ENCODE data around the gene MMS22L. TPM values are rescaled to one million over a fixed set of nuclear protein-coding genes. Genes with fewer than 3 reads are reported as not detected.

MMS22L gene
- total and polyA plus RNA-seq, 10 of the 15 experiments (the other 5 are each of a cell fraction or from before 2014, with no cell fraction given): 5.0 to 33.9 (median 18.7) TPM

- no peaks in the 10 kb centered on the region for H3K4me1 ChIP-seq (ENCODE audit: control insufficient read depth, insufficient read depth, low read length)
- peaks cover 0 to 11% of the 10 kb centered on the region in 2 experiments; a peak in 2 of 4 replicates for H3K36me3 ChIP-seq (ENCODE audit: control insufficient read depth in 2 of 2, insufficient read depth in 2 of 2, low read length in 1 of 2)
- TF ChIP-seq BACH1 (IDR thresholded peaks at IDR 0.05; ENCODE audit: borderline replicate concordance) (no peak), CEBPZ (IDR thresholded peaks at IDR 0.05; ENCODE audit: low read depth, low read length) (no peak), NFXL1 (IDR thresholded peaks at IDR 0.05; ENCODE audit: borderline replicate concordance) (no peak), HCFC1 (IDR thresholded peaks at IDR 0.05; ENCODE audit: low read length) (no peak), E2F4 (IDR thresholded peaks at IDR 0.05; ENCODE audit: low read depth, low read length) (no peak), CBX3 (IDR thresholded peaks at IDR 0.05; ENCODE audit: borderline replicate concordance, low read depth) (no peak), SREBF2 (IDR thresholded peaks at IDR 0.05; ENCODE audit: low read length) (no peak), NRF1 (conservative IDR thresholded peaks at IDR 0.05; ENCODE audit: low read depth, low read length) (no peak), ZNF622 (IDR thresholded peaks at IDR 0.05) (no peak)
- POLR2A ChIA-PET: interaction anchor here (1.2 kb wide), 1 partner anchor 9 kb away, joined by 3 read pairs; no protein-coding TSS in a partner anchor
- no peak overlapping the region for H3K9ac ChIP-seq (ENCODE audit: control insufficient read depth, insufficient read depth, low read length)
- no peak overlapping the region for H2AFZ ChIP-seq (ENCODE audit: control insufficient read depth, low read depth, low read length)
- in situ Hi-C loops (cut with MboI): no loop called here
- no TSS peak for BruUV-seq (replicated peaks)
- intact Hi-C loops (cut with micrococcal nuclease; ENCODE audit: unreplicated experiment): no loop called here
- SMC1A ChIA-PET (ENCODE audit: uncharacterized antibody, unreplicated experiment): interaction anchor here (0.8 to 0.9 kb wide), 2 partner anchors 23 to 844 kb away, joined by 3 to 4 read pairs; no protein-coding TSS in a partner anchor
- DNase-seq (ENCODE audit: low read depth, low spot score): no peak
- H3K79me2 ChIP-seq (ENCODE audit: control insufficient read depth, insufficient read depth, low read length): no peaks in the 10 kb centered on the region
- no peak for ATAC-seq
- H3K9me3 ChIP-seq (replicated peaks; ENCODE audit: control insufficient read depth, insufficient read depth, low read length): no peaks in the 10 kb centered on the region
- H3K27ac ChIP-seq (ENCODE audit: control insufficient read depth, insufficient read depth): no peak overlapping the region
- no peak for FAIRE-seq
- RAD21 ChIA-PET (ENCODE audit: unreplicated experiment): no interaction called here
- 100% methylated on average over 1 of the region's 1 CpG for WGBS (ENCODE audit: insufficient coverage, insufficient replicate concordance, low lambda C conversion rate, missing lambda C conversion rate)
- H4K20me1 ChIP-seq (ENCODE audit: control insufficient read depth, insufficient read depth): no peaks in the 10 kb centered on the region
- CTCF ChIA-PET: interaction anchor here (1.1 kb wide), 1 partner anchor 39 kb away, joined by 3 read pairs; no protein-coding TSS in a partner anchor
- no peak overlapping the region for H3K4me3 ChIP-seq
- no peak overlapping the region for H3K4me2 ChIP-seq (ENCODE audit: control insufficient read depth, insufficient read depth)
- H3K27me3 ChIP-seq (replicated peaks in 1 of 2; ENCODE audit: control insufficient read depth in 2 of 2, insufficient read depth in 2 of 2, low read length in 1 of 2): no peaks in the 10 kb centered on the region
These were observed 135.6 kb downstream of the MMS22L start for GRCh38 chr6:97147421-97147820.
